Astrocyte (in vitro differentiated cells and primary cell): ENCODE measurements around the gene INO80. TPM values are rescaled to one million over a fixed set of nuclear protein-coding genes. Genes with fewer than 3 reads are reported as not detected.

Experiments
- DNase-seq: peaks from one replicate; pipeline ENCODE4 v3.0.0-alpha.2; 2010; ENCODE audit warnings: low read depth
- FAIRE-seq: peaks from 2 replicates; lab custom pipeline; 2011; peaks lifted over from hg19 to GRCh38; lab: Jason Lieb, UNC
- H2AFZ ChIP-seq: 2 replicates; pipeline ENCODE4 v1.6.0; 2012; ENCODE audit warnings: low read depth, low read length, inconsistent platforms
- H3K27ac ChIP-seq: 2 replicates; pipeline ENCODE4 v1.5.1; 2011; ENCODE audit warnings: low read depth, low read length, inconsistent platforms
- H3K27me3 ChIP-seq: 2 replicates; pipeline ENCODE4 v1.6.0; 2011; ENCODE audit warnings: low read length, inconsistent platforms; ENCODE audit not compliant: insufficient read depth
- H3K36me3 ChIP-seq: 2 replicates; pipeline ENCODE4 v1.5.1; 2011; ENCODE audit warnings: low read length, inconsistent platforms; ENCODE audit not compliant: insufficient read depth
- H3K4me1 ChIP-seq: 2 replicates; pipeline ENCODE4 v1.5.1; 2011; ENCODE audit warnings: low read length, inconsistent platforms; ENCODE audit not compliant: insufficient read depth
- H3K4me2 ChIP-seq: 2 replicates; pipeline ENCODE4 v1.6.0; 2012; ENCODE audit warnings: low read length, inconsistent platforms
- H3K4me3 ChIP-seq: 2 replicates; pipeline ENCODE4 v1.5.1; 2011; ENCODE audit warnings: low read depth, mild to moderate bottlenecking, low read length, inconsistent platforms; ENCODE audit not compliant: insufficient read depth
- H3K79me2 ChIP-seq: 2 replicates; pipeline ENCODE4 v1.6.0; 2012; ENCODE audit warnings: mild to moderate bottlenecking, low read length, inconsistent platforms; ENCODE audit not compliant: insufficient read depth
- H3K9ac ChIP-seq: 2 replicates; pipeline ENCODE4 v1.6.0; 2012; ENCODE audit warnings: mild to moderate bottlenecking, low read length, inconsistent platforms
- H3K9me3 ChIP-seq: 2 replicates; pipeline ENCODE4 v1.5.1; 2012; ENCODE audit warnings: low read depth, mild to moderate bottlenecking, low read length, inconsistent platforms; ENCODE audit not compliant: insufficient read depth
- H4K20me1 ChIP-seq: 2 replicates; pipeline ENCODE4 v1.6.0; 2012; ENCODE audit warnings: low read length, inconsistent platforms; ENCODE audit not compliant: insufficient read depth
- H3K27ac Mint-ChIP-seq: one replicate; pipeline ENCODE4 v1.8.0; 2021; ENCODE audit warnings: mild to moderate bottlenecking, mixed read lengths; ENCODE audit not compliant: unreplicated experiment
- H3K27me3 Mint-ChIP-seq: one replicate; pipeline ENCODE4 v1.8.0; 2021; ENCODE audit warnings: low read depth, mixed read lengths; ENCODE audit not compliant: unreplicated experiment
- H3K36me3 Mint-ChIP-seq: one replicate; pipeline ENCODE4 v1.8.0; 2021; ENCODE audit warnings: low read depth, mixed read lengths; ENCODE audit not compliant: unreplicated experiment
- H3K4me1 Mint-ChIP-seq: one replicate; pipeline ENCODE4 v1.8.0; 2021; ENCODE audit warnings: low read depth, mixed read lengths; ENCODE audit not compliant: unreplicated experiment
- H3K4me3 Mint-ChIP-seq: one replicate; pipeline ENCODE4 v1.8.0; 2021; ENCODE audit warnings: mild to moderate bottlenecking, moderate library complexity, mixed read lengths; ENCODE audit not compliant: unreplicated experiment
- H3K9me3 Mint-ChIP-seq: one replicate; pipeline ENCODE4 v1.8.0; 2021; ENCODE audit warnings: mild to moderate bottlenecking, mixed read lengths; ENCODE audit not compliant: unreplicated experiment
- CTCF ChIP-seq: IDR thresholded peaks from 2 replicates; pipeline ENCODE4 v1.5.1; 2011; ENCODE audit warnings: low read depth, mild to moderate bottlenecking, inconsistent platforms, low read length, moderate library complexity; ENCODE audit not compliant: insufficient read depth
- EZH2 ChIP-seq: IDR thresholded peaks from 2 replicates; pipeline ENCODE4 v1.6.1; 2012; ENCODE audit warnings: mild to moderate bottlenecking, low read length, inconsistent platforms; ENCODE audit not compliant: insufficient read depth
- total RNA-seq: library from RNA; stranded (reverse); gene quantifications from 2 replicates; pipeline ENCODE4 v1.2.1, GENCODE V29; 2021

INO80 gene
- total RNA-seq, 1 donor from 2014 or later: 17.3 TPM

GRCh38 chr15:41061667-41062066 is 54.4 kb downstream of the INO80 start:
- H3K27ac Mint-ChIP-seq: no peak overlapping the region
- H2AFZ ChIP-seq: no peak overlapping the region
- H3K9me3 ChIP-seq: peaks cover 3% of the 10 kb centered on the region
- H4K20me1 ChIP-seq: no peaks in the 10 kb centered on the region
- peaks cover 50% of the 10 kb centered on the region for H3K36me3 ChIP-seq
- H3K36me3 Mint-ChIP-seq: peaks cover 49% of the 10 kb centered on the region
- FAIRE-seq (no peak), DNase-seq (no peak)
- no peak overlapping the region for H3K4me2 ChIP-seq
- no peak overlapping the region for H3K27ac ChIP-seq
- H3K9ac ChIP-seq: no peak overlapping the region
- H3K27me3 ChIP-seq: no peaks in the 10 kb centered on the region
- no peak overlapping the region for H3K4me3 Mint-ChIP-seq
- TF ChIP-seq EZH2 (no peak), CTCF (no peak)
- H3K27me3 Mint-ChIP-seq: no peaks in the 10 kb centered on the region
- no peaks in the 10 kb centered on the region for H3K4me1 Mint-ChIP-seq
- H3K9me3 Mint-ChIP-seq: peaks cover 3% of the 10 kb centered on the region
- H3K4me3 ChIP-seq: no peak overlapping the region
- H3K79me2 ChIP-seq: peaks cover 3% of the 10 kb centered on the region
- H3K4me1 ChIP-seq: no peaks in the 10 kb centered on the region

- no peak overlapping the region for H2AFZ ChIP-seq
- FAIRE-seq (no peak), DNase-seq (no peak)
- H3K9me3 ChIP-seq: peaks cover 3% of the 10 kb centered on the region
- H3K4me1 Mint-ChIP-seq: no peaks in the 10 kb centered on the region
- no peak overlapping the region for H3K4me3 ChIP-seq
- peaks cover 3% of the 10 kb centered on the region for H3K79me2 ChIP-seq
- no peak overlapping the region for H3K27ac ChIP-seq
- peaks cover 54% of the 10 kb centered on the region for H3K36me3 ChIP-seq
- no peak overlapping the region for H3K9ac ChIP-seq
- H3K9me3 Mint-ChIP-seq: peaks cover 3% of the 10 kb centered on the region
- TF ChIP-seq EZH2 (no peak), CTCF (no peak)
- no peaks in the 10 kb centered on the region for H3K27me3 Mint-ChIP-seq
- H3K27ac Mint-ChIP-seq: no peak overlapping the region
- H4K20me1 ChIP-seq: no peaks in the 10 kb centered on the region
- H3K36me3 Mint-ChIP-seq: peaks cover 52% of the 10 kb centered on the region
- H3K4me3 Mint-ChIP-seq: no peak overlapping the region
- no peak overlapping the region for H3K4me2 ChIP-seq
- H3K27me3 ChIP-seq: no peaks in the 10 kb centered on the region
- H3K4me1 ChIP-seq: no peaks in the 10 kb centered on the region
Observed at GRCh38 chr15:41060505-41060904, 55.6 kb downstream of the INO80 start.

GRCh38 chr15:41056810-41057209 is 59.3 kb downstream of the INO80 start:
- Histone ChIP-seq H3K4me3 (no peak overlapping the region), H2AFZ (no peak overlapping the region), H3K4me2 (no peak overlapping the region), H3K9me3 (peaks cover 2% of the 10 kb centered on the region), H3K9ac (no peak overlapping the region), H3K27ac (no peak overlapping the region), H4K20me1 (no peaks in the 10 kb centered on the region), H3K79me2 (no peaks in the 10 kb centered on the region), H3K27me3 (no peaks in the 10 kb centered on the region), H3K36me3 (peaks cover 54% of the 10 kb centered on the region), H3K4me1 (no peaks in the 10 kb centered on the region)
- H3K27ac Mint-ChIP-seq: no peak overlapping the region
- peaks cover 3% of the 10 kb centered on the region for H3K9me3 Mint-ChIP-seq
- peaks cover 38% of the 10 kb centered on the region for H3K36me3 Mint-ChIP-seq
- H3K4me3 Mint-ChIP-seq: no peak overlapping the region
- H3K4me1 Mint-ChIP-seq: no peaks in the 10 kb centered on the region
- TF ChIP-seq CTCF (no peak), EZH2 (no peak)
- DNase-seq (no peak), FAIRE-seq (no peak)
- no peaks in the 10 kb centered on the region for H3K27me3 Mint-ChIP-seq
